ENCODE results near the gene MPI. TPM values are rescaled to one million over a fixed set of nuclear protein-coding genes. Genes with fewer than 3 reads are reported as not detected.

The MPI gene
- total RNA-seq, 2 donors from 2014 or later, result 45.6 to 65.5 TPM

DNA sequence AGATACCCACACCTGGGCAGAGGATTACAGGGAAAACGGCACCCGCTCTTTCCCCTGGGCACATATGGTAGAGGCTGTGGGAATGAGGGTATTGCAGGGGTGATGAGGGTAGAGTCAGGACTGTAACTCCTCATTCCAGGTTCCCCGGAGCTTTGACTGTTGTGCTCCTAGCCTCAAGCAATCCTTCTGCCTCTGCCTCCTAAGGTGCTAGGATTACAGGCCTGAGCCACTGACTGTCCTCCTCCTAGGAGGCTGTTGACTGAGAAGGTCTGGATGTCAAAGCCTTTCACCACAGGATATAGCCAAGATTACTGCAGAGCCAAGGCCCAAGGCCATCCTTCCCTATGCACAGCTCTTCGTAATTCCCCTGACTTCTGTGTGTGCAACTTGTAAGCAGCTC is 1.1 kb upstream of the MPI start:
- ATAC-seq (ENCODE audit: insufficient number of reproducible peaks, low FRiP score, low read depth), result no peak
- Histone ChIP-seq H3K4me3 (no peak overlapping the region), H3K27me3 (replicated peaks; ENCODE audit: insufficient read depth) (no peaks in the 10 kb centered on the region), H3K9me3 (no peaks in the 10 kb centered on the region), H3K27ac (peak overlapping the region in 1 of 2 donors; percentile 57), H3K36me3 (peaks cover 6% of the 10 kb centered on the region), H3K4me1 (ENCODE audit: control insufficient read depth in 1 of 2, low read depth in 2 of 2) (peaks cover 12 to 18% of the 10 kb centered on the region in 2 donors)
- no peak for DNase-seq (ENCODE audit: low spot score)
- TF ChIP-seq, protein P1, sequence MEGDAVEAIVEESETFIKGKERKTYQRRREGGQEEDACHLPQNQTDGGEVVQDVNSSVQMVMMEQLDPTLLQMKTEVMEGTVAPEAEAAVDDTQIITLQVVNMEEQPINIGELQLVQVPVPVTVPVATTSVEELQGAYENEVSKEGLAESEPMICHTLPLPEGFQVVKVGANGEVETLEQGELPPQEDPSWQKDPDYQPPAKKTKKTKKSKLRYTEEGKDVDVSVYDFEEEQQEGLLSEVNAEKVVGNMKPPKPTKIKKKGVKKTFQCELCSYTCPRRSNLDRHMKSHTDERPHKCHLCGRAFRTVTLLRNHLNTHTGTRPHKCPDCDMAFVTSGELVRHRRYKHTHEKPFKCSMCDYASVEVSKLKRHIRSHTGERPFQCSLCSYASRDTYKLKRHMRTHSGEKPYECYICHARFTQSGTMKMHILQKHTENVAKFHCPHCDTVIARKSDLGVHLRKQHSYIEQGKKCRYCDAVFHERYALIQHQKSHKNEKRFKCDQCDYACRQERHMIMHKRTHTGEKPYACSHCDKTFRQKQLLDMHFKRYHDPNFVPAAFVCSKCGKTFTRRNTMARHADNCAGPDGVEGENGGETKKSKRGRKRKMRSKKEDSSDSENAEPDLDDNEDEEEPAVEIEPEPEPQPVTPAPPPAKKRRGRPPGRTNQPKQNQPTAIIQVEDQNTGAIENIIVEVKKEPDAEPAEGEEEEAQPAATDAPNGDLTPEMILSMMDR (IDR thresholded peaks at IDR 0.05), result no peak

DNA sequence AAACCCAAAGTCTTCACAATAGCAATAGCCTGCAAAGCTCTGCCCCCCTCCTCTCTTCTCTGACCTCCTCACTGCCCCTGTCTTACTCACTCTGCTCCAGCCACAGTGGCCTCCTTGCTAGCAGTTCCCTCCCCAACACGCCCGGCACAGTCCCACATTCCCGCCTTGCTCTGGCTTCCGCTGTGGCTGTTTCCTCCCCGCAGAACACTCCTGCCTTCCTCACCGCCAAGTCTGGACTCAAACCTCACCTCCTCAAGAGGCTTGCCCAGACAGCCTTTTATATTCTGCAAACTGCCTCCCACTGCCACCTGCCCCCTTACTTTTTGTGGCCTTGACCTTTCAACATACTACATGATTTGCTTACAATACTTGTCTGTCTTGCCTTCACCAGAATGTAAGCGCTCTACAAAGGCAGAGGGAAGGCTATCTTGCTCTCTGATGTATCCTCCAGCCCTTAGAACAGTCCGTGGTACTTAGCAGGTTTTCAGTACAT is 406 bp upstream of the MPI start:
- no peaks in the 10 kb centered on the region for H3K9me3 ChIP-seq
- TF ChIP-seq, protein P1 (IDR thresholded peaks at IDR 0.05), result no peak
- ATAC-seq (ENCODE audit: insufficient number of reproducible peaks, low FRiP score, low read depth), result peak; percentile 18
- DNase-seq (ENCODE audit: low spot score), result no peak
- H3K36me3 ChIP-seq, result peaks cover 6% of the 10 kb centered on the region
- H3K4me3 ChIP-seq, result peak overlapping the region; percentile 92
- H3K27me3 ChIP-seq (replicated peaks; ENCODE audit: insufficient read depth), result no peaks in the 10 kb centered on the region
- H3K4me1 ChIP-seq (ENCODE audit: control insufficient read depth in 1 of 2, low read depth in 2 of 2), result peaks cover 12 to 18% of the 10 kb centered on the region in 2 donors
- peak overlapping the region in 1 of 2 donors; percentile 57 for H3K27ac ChIP-seq

DNA sequence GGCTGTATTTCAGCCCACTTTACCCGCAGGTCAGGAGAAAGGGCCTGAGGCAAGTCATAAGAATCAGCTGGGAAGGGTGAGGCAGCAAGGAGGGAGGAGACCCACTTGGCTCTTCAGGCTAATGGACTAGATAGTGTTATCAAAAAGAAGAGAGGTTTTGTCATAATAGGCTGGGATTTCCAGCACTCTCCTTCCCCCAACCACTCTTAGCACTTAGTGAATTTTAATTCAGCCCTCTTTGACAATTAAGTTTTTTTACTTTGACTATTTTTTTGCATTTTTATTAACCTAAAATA is 771 bp downstream of the MPI start:
- H3K27ac ChIP-seq, result peak overlapping the region; percentile 57 to 71
- ATAC-seq (ENCODE audit: insufficient number of reproducible peaks, low FRiP score, low read depth) (no peak), DNase-seq (ENCODE audit: low spot score) (no peak)
- H3K4me3 ChIP-seq, result peak overlapping the region; percentile 92
- H3K4me1 ChIP-seq (ENCODE audit: control insufficient read depth in 1 of 2, low read depth in 2 of 2), result peaks cover 12 to 18% of the 10 kb centered on the region in 2 donors
- H3K36me3 ChIP-seq, result peaks cover 6% of the 10 kb centered on the region
- no peaks in the 10 kb centered on the region for H3K9me3 ChIP-seq
- H3K27me3 ChIP-seq (replicated peaks; ENCODE audit: insufficient read depth), result no peaks in the 10 kb centered on the region
- TF ChIP-seq, protein P1 (IDR thresholded peaks at IDR 0.05), result no peak

DNA sequence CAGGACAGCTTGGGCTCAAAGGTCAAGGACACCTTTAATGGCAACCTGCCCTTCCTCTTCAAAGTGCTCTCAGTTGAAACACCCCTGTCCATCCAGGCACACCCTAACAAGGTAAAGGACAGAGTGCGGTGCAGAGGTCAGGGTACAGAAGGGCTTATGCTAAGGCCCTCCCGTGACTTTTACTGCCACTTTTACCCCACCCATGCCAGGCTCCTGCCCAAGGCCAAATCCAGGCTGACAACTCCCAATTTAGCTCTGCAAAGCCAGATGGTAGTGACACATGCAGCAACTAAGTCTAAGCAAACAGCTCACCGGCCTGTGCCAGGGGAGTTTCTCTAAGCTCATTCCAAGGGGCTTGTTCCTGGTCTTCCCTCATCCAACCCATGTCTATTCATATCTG is 1.6 kb downstream of the MPI start:
- ATAC-seq (ENCODE audit: insufficient number of reproducible peaks, low FRiP score, low read depth), result no peak
- peaks cover 12 to 18% of the 10 kb centered on the region in 2 donors for H3K4me1 ChIP-seq (ENCODE audit: control insufficient read depth in 1 of 2, low read depth in 2 of 2)
- TF ChIP-seq, protein P1 (IDR thresholded peaks at IDR 0.05), result no peak

DNA sequence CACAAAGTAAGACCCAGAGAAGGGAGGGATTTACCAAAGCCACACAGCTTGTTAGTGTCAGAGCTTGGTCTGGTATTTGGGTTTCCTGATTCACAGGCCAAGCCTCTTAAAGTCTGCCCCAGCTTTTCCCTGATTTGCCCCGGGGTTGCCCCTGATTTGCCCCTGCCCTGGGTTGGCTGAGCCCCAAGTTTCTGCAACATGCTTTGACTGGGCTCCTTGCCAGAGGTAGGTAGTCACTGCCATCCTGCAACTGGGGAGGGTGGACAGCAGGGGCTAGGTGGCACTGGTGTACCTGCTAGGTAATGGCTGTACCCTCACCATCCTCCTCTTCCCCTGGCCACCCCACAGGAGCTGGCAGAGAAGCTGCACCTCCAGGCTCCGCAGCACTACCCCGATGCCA is 2.5 kb downstream of the MPI start:
- no peak overlapping the region for H3K27ac ChIP-seq
- DNase-seq (ENCODE audit: low spot score), result no peak
- ATAC-seq (ENCODE audit: insufficient number of reproducible peaks, low FRiP score, low read depth), result no peak
- peaks cover 6% of the 10 kb centered on the region for H3K36me3 ChIP-seq
- H3K27me3 ChIP-seq (replicated peaks; ENCODE audit: insufficient read depth), result no peaks in the 10 kb centered on the region
- no peak overlapping the region for H3K4me3 ChIP-seq
- TF ChIP-seq, protein P1 (IDR thresholded peaks at IDR 0.05), result no peak
- H3K4me1 ChIP-seq (ENCODE audit: control insufficient read depth in 1 of 2, low read depth in 2 of 2), result peaks cover 12 to 18% of the 10 kb centered on the region in 2 donors
- H3K9me3 ChIP-seq, result no peaks in the 10 kb centered on the region

More for the DNA sequence above, 1.6 kb downstream of the MPI start:
- no peak for DNase-seq (ENCODE audit: low spot score)
- no peak overlapping the region for H3K27ac ChIP-seq
- no peaks in the 10 kb centered on the region for H3K27me3 ChIP-seq (replicated peaks; ENCODE audit: insufficient read depth)
- peaks cover 6% of the 10 kb centered on the region for H3K36me3 ChIP-seq
- no peaks in the 10 kb centered on the region for H3K9me3 ChIP-seq
- no peak overlapping the region for H3K4me3 ChIP-seq
